ENCODE measurements around the gene FHOD1. TPM values are rescaled to one million over a fixed set of nuclear protein-coding genes. Genes with fewer than 3 reads are reported as not detected.
A peak's percentile ranks its signal among the peaks of the same experiment; 100 is the strongest.

Gene FHOD1
- total RNA-seq, 1 donor from 2014 or later, result 10.1 TPM

DNA sequence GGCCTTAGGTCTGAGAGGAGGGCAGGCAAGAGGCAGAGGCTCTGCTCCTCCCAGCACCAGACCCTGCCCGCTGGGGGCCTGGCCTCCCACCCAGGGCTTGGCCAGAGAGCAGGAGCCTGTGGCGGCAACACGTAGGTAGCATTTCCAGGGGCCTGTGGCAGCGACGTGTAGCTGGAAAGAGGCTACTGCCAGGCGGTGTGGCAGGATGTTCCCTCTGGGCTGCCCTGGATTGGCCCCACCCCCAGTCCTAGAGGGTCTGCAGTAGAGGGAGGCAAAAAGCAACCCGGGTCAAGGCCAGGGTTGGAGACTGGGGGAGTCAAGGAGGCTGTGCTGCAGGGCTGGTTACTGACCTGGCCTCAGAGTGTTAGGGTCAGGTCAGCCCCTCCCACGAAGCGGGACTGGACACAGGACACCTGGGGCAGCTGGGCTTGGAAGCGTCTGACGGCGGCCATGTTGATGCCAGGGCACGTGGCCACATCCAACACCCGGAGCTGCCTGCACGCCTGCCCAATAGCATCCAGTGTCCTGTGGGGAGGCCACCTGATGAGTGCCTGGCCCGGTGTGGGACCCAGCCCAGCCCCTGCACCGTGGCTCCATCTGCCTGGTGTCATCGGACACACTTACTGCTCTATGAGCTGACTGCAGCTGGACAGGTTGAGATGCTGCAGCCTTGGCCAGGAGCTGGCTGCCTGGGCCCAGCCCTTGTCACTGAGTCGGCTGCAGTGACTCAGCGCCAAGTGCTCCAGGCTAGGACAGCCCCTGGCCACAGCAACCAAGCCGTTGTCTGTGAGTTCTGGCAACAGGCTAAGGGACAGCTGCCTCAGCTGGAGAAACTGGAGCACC lies 39.8 kb downstream of the FHOD1 start:
- DNase-seq, result no peak

DNA sequence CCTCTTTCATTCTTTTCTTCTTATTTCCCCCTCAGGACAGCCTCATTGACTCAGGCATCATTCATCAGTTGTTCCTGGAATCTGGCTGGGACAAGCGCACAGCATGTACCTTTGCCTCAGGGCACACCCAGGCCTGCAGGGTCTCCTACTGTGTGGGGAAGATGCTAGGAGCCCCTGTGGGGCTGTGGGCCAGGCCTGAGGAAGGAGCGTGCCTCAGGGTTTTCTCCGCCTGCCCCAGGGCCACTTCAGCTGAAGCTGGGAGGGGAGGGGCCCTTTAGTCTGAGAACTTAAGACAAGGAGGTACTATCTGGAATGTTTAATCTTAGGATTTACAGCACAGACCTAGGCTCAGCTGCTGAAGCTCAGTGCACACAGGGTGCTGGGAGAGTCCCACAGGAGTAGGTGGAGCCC lies 40.4 kb downstream of the FHOD1 start:
- DNase-seq, result no peak

DNA sequence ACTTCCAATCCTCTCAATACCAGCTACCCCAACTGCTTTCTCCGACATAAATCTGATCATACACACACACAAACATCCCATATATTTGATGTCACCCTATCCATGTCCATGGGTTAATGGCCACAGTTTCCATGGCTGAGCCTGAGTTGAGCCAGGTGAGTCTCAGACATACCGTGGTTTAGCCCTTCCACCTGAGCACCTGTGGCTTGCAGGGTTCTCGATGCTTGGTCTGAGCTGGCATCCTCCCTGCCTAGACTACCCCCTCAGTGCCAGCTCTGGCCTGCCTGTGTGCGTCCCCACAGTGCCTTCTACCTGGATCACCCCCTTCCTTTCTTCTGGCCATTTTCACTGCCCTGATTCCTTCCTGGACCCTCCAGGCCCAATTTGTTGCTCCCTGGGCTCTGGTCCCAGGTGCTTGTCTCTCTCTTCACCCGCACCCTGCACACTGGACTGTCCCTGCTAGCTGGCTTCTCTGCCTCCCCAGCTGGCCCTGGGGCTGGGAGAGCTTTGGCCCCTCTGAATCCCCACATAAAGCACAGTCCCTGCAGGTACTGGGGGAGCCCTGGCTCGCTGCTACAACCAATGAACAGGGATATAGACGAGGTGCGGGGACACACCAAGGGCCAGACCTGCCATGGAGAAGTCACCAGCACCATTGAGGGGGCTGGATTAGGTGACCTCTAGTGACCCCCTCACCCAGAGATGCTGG lies 41.0 kb downstream of the FHOD1 start:
- no peak for DNase-seq

DNA sequence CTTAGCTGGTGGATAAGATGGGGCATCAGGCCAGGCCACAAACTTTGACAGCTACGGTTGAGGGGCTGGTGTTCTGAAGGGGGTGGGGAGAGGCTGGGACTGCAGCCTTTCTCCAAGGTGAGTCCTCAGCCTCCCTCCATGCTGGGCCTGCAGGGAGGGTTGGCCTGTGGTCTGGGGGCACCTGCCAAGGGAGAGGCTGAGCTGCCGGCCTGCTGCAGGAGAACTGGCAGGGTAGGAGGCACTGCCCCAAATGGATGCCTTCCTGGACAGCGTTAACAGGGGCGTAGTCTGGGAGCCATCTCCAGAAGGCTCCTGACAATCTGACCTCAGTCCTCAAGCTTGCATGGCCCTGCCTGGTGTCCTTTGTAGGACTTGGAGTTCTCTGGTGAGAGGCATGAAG lies 43.2 kb downstream of the FHOD1 start:
- DNase-seq, result no peak

DNA sequence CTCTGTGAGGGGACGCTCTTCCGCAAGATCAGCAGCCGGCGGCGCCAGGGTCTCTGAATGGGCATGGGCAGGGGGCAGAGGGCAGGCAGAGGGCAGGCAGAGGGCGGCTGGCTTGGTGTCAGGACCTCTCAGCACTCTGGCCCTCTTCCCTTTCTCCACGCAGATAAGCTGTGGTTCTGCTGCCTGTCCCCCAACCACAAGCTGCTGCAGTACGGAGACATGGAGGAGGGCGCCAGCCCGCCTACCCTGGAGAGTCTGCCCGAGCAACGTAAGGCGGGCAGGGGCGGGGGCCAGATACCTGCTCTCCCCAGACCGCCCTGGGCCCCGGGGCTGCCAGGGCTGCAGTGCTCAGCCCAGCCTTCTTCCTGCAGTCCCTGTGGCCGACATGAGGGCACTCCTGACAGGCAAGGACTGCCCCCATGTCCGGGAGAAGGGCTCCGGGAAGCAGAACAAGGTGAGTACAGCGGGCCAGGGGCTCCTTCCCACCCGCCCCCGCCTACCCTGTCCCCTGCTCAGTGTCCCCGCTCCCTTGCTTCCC lies 44.3 kb downstream of the FHOD1 start:
- DNase-seq, result no peak

DNA sequence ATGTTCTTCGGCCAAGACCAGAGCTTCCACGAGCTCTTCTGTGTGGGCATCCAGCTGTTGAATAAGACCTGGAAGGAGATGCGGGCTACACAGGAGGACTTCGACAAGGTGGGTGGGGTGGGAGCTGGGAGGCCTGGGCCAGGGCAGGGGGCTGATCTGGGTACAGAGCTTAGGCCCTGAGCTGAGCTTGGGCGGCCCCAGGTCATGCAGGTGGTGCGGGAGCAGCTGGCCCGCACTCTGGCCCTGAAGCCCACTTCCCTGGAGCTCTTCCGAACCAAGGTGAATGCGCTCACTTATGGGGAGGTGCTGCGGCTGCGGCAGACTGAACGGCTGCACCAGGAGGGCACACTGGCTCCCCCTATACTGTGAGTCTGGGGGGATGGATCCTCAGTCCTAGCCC lies 44.9 kb downstream of the FHOD1 start:
- no peak for DNase-seq

DNA sequence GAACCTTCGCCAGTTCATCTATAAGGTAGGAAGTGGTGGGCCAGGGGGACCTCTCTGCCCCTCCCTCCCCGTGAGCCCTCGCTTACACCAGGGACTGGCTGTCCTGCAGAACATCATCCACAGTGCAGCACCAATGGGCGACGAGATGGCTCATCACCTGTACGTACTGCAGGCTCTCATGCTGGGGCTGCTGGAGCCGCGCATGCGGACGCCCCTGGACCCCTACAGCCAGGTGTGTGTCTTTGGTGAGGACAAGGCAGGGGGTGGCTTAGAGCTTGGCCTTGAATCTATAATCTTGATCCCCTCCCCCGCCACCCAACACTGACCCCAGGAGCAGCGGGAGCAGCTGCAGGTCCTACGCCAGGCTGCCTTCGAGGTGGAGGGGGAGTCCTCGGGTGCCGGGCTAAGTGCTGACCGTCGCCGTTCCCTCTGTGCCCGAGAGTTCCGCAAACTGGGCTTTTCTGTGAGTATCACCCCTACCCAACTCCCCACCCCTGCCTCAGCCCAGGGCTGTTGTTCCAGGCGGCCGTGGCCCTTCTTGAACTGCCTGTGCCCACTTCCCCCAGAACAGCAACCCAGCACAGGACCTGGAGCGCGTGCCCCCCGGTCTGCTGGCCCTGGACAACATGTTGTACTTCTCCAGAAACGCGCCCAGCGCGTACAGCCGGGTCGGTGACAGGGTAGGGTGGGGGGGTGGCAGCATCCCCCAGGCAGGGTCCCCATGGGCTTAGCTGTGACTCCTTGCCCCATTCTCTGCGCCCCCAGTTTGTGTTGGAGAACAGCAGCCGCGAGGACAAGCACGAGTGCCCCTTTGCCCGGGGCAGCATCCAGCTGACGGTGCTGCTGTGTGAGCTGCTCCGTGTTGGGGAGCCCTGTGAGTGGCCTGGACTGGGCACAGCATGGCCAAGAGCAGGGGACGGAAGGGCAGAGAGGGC lies 45.6 kb downstream of the FHOD1 start:
- DNase-seq, result no peak

DNA sequence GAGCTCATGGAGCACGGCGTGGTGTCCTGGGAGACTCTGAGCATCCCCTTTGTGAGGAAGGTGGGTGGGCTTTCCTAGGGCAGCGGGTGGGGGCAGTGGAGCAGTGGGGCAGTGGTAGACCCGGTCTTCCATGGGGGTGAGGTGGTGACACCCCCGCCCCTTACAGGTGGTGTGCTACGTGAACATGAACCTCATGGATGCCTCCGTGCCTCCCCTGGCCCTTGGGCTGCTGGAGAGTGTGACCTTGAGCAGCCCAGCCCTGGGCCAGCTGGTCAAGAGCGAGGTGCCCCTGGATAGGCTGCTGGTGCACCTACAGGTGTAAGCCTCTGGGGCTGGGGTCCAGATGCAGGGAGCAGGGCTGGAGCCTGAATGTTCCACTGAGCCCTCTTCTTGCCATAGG lies 46.8 kb downstream of the FHOD1 start:
- DNase-seq, result no peak

DNA sequence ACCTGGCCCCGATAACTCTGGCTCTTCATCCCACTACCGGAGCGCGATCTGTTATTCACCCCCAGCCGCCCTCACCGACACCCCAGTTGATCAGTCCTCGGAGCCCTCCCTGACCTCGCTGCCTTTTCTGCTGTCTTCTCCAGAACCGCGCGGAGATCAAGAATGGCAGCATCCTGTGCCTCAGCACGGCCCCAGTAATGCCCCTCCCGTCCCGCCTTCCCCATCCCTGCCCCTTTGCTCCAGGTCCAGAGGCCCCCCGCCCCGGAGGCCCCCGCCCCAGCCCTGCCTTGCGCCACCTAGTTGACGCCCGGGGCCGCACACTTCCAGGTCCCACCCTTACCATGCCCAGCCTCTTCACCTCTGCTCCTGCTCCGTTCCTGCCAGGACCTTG lies 47.5 kb downstream of the FHOD1 start:
- DNase-seq, result no peak

DNA sequence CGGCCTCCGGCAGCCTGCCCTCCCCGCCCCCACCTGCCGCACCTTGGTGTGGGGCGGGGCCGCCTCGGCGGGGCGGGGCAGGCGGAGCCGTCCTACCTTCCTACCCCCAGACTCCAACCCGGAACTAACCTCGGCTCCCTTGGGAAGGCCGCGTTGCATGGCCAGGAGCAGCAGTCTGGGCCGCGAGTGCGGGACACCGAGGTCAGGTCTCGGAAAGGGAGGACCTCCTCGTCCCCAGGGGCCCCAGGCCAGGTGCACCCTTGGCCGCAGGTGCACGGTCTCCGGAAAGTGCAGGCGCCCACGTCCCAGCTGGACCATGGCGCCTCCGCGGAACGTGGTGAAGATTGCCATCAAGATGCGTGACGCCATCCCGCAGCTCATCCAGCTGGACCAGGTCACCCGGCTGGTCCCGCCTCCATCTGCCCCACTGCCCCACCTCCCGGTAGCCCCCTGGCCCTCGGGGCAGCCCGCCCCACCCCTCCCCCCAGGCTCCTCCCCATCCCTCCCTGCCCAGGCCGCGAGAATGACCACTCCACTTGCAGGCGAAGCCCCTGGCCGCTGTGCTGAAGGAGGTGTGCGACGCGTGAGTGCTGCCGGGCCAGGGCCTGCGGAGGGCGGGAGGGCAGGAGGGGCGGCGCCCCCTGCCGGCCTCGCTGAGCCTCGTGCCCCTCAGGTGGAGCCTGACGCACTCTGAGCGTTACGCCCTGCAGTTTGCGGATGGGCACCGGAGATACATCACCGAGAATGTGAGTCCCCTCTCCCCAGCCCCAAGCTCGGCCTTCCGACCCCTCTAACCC lies 48.1 kb downstream of the FHOD1 start, which contains the start of gene ELMO3:
Gene ELMO3 (plus strand): TSS at position 121 of the 797 bp plus-strand sequence. CDS start 196 bp downstream, at position 317.
- DNase-seq, result no peak

DNA sequence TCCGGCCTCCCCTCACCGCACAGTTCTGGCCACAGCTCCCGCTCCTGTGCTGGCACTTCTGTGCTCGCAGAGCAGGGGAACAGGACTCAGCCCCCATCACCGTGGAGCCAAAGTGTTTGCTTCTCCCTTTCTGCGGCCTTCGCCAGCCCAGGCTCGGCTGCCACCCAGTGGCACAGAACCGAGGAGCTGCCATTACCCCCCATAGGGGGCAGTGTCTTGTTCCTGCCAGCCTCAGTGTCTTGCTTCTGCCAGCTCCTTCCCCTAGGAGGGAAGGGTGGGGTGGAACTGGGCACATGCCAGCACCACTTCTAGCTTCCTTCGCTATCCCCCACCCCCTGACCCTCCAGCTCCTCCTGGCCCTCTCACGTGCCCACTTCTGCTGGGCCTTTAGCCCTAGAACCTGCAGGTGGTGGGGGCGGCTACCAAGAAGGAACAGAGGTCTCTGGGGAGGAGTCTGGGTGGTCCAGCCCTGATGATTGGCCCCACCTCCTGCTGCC lies 49.0 kb downstream of the FHOD1 start:
- peak; percentile 41 for DNase-seq

DNA sequence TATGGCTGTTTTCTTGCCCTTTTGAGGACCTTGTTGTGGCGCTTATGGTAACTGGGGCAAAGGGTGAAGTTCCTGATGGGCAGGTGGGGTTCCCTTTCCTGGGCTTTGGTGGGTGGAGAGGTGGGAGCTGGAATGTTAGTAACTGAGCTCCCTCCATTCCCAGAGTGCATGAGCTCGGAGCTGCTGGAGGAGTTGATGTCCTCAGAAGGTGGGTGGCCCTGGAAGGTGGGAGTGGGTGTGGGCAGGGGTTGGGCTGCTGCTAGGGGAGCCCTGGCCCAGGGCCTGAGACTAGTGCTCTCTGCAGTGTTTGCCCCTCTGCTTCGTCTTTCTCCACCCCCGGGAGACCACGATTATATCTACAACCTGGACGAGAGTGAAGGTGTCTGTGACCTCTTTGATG lies 49.6 kb downstream of the FHOD1 start:
- no peak for DNase-seq

DNA sequence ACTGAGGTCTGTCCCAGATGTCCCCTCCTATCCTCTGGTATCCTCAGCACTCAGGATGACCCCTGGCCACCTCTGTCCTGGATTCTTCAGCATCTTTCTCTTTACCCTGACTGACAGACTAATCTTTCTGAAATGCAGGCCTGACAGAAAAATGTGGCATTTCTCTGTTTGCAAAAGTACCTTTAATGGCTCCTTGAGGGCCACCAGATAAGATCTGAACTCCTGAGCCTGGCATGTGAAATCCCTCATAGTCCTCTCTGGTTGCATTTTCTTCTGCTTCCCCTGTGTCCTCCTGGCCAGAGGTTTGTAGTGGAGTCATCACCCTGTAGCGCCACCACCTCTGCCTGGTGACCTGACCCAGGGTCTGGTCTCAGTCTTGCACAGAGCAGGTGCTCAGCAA lies 50.4 kb downstream of the FHOD1 start:
- no peak for DNase-seq

DNA sequence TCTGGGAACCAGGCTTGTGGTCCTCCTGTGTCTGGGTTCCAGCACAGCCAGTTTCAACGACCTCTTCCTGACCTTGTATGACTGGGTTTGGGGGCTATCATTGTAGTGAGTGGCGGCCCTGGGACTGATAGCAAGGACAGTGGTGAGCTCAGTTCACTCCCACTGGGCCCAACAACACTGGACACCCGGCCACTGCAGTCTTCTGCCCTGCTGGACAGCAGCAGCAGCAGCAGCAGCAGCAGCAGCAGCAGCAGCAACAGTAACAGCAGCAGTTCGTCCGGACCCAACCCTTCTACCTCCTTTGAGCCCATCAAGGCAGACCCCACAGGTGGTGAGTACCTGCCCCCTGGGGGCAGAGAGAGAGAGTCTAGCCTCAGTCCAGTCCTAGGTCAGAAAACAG lies 51.6 kb downstream of the FHOD1 start:
- no peak for DNase-seq

DNA sequence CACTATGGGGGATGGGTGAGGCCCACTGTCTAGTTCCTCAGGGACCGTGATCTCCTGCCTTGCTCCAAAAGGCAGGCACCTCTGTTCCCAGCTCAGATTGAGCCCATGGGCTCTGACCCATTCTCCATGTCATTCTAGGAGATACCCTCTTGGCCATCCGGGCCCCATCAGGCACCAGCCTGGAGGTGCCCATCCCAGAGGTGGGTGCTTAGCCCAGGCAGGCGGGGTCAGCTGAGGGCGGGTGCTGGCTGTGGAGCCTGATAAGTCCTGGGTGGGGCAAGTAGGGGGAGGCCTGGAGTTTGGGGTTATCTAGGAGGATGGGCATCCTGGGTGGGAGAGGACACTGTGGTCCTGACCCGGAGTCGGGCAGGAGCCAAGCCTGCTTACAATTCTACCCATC lies 53.0 kb downstream of the FHOD1 start:
- DNase-seq, result no peak

DNA sequence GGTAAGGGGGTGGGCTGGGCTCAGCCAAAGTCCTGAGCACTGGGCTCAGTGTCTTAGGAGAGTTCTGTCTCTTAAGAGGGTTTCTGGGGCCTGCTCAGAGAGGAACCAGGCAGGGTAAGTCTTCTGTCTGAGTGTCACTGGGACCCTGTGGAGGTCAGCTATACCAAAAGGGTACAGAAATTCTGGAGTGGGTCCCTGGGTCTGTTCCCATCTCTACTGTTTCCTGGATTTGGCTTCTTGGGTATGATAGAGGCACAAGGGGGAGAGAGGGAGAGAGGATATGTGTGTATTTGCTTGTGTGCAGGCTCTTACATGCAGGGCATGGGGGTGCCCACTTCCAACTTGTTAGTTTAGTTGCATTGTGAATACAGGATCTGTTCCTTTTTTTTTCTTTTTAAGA lies 53.7 kb downstream of the FHOD1 start:
- DNase-seq, result no peak

DNA sequence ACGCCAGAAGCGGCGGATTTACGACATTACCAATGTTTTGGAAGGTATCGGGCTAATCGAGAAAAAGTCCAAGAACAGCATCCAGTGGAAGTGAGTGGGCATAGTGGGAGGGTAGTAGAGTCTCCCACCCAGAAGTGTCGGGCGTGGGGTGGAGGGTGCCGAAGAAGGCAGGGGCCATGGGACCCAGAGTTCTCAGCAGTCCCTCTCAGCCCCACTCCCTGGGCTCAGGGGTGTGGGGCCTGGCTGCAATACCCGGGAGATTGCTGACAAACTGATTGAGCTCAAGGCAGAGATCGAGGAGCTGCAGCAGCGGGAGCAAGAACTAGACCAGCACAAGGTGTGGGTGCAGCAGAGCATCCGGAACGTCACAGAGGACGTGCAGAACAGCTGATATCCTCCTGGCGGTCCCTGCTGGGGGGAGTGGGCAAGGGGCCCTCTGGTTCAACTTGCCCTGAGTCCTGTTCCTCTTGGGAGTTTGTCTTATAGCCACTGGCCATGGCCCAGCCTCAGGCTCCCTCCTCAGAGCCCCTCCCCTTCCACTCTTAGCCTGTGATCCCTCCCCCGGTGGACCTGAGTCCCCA lies 54.4 kb downstream of the FHOD1 start:
- no peak for DNase-seq

DNA sequence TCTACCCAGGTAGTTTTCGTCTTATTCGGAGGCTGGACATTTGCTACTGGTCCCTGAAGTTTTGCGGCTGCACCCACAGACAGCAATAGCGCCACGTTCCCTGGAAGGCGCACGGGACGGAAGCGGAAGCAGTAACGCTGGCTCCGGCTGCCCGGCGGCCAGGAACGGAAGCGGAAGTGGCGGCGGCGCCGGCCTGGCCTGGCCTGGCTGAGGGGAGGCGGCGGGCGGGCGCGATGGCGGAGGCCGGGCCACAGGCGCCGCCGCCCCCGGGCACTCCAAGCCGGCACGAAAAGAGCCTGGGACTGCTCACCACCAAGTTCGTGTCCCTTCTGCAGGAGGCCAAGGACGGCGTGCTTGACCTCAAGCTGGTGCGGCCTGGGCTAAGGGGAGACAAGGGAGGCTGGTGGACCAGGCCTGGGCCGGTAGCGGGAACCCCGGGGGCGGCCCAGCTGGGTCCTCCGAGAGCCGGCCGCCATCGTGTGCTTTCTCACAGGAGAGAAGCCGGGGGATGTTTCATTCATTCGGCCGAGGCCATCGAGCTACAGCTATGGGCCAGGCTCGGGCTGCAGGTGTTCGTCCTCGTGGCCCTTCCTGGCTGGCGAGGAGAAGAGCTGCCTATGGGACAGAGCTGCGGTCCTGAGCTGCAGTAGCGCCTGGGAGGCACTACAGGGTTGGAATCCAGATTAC lies 55.1 kb downstream of the FHOD1 start, which contains the start of gene E2F4:
Gene E2F4 (plus strand): TSS at position 161 of the 687 bp plus-strand sequence. CDS start 73 bp downstream, at position 234.
- DNase-seq, result peak; percentile 95

DNA sequence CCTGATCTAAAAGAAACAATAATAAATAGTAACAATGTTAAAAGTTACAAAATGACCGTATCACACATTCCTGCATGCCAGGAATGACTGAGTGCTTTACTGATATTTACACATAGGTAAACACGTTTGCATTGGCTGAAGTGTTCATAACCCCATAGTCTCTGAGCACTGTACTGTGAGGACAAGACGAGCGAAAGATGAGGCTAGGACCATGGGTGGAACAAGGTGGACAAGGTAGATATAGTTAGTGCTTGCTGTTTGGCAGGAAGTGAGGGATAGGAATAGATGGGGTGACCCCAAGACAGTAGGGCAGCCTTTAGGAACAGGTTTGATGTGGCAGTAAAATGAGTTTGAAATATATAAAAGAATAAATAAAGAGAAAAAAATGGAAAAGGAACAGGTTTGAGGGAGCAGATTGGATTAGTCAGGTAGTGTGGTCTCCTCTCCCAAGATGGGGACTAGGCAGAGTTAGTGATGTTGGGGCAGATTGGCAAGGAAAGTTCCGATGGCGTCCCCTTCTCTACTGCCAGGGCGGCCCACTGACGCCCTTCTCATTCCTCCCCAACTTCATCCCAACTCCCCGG lies 55.8 kb downstream of the FHOD1 start:
- DNase-seq, result no peak

All from tongue (tissue), 2 donors.